GM19351 (cell line): ENCODE data around the gene LRRC70.
"Not testable (repeated sequence)": the region's sequence is repeated elsewhere in the genome, so short reads cannot be mapped to it uniquely, and the experiment has no call there.

Source experiments
- ATAC-seq: cut with Tn5 transposase; IDR thresholded peaks from one replicate; pipeline ENCODE4 v1.9.1; 2021; ENCODE audit warnings: mild to moderate bottlenecking, moderate library complexity; ENCODE audit not compliant: unreplicated experiment

Gene LRRC70

DNA sequence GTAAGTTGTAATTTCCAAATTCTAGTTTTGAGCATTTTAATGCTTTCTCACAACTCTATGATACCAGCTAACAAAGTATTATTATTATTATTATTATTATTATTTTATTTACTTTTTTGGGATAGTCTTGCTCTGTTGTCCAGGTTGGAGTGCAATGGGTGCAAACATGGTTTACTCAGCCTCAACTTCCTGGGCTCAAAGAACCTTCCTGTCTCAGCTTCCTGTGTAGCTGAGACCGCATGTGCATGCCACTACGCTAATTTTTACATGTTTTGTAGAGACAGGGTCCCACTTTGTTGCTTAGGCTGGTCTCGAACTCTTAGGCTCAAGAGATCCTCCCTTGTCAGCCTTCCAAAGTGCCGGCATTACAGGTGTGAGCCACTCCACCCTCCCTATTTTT is 27.0 kb downstream of the LRRC70 start:
- ATAC-seq, result no peak

GRCh38 chr5:62606878-62607277 is 28.3 kb downstream of the LRRC70 start:
- no peak for ATAC-seq

- ATAC-seq, result no peak
These were observed 29.0 kb downstream of the LRRC70 start for GRCh38 chr5:62607615-62608014.

DNA sequence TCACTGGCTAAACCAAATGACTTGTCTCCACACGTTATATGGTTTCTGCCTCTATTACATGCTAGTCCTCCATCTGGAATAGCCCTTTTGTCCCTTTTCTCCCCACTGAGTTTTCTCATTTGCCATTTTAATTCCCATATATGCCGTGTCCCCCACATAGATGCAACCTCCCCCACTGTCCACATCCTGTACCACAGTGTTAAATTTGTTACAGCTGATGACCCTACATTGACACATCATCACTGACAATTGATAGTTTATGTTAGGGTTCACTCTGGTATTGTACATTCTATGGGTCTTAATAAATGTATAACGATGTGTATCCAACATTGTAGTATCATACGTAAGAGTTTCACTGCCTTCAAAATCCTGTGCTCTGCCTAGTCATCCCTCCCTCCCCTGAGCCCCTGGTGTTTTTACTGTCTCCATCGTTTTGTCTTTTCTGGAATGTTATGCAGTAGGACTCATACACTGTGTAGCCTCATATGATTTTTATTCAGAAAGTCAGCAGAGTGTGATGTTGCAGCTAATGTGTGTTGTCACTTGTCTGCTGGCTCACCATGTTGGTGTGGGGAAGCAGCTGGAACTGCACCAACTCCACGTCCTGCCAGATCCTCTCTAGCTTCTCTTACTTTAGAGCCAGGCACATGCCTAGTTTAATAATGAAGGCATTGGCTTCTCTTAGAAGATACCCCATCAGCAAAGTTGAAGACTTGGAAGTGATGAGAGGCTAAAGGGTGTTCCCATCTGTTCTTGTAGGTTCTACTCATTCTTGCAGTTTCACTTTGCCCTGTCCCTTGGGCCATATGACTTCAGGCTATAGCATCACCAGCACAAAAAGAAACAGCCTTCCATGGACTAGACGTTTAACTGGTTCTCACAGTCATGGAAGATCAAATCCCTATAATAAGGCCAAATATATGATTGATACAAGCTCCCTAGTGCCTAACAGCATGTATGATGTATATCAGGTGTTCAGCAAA is 30.2 kb downstream of the LRRC70 start:
- ATAC-seq, result no peak

DNA sequence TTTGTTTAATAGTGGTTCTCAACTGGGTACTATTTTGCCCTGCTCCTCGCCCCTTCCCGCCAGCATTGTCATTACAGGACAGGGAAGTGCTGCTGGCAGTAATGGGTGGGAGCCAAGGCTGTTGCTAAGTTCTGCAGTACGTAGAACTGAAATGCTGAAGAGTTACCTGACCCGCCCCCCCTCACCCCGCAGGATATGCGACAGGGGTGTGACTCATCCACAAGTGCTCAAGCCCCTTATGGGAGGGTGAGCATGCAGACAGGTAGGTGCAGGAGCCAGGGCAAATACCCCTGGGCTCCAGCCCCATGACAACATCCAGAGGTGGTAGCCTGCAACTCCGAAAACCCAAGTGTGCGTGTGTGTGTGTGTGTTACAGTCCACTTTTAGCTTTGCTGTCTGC is 35.7 kb downstream of the LRRC70 start:
- no peak for ATAC-seq

GRCh38 chr5:62616615-62617277 is 38.1 kb downstream of the LRRC70 start:
- no peak for ATAC-seq

DNA sequence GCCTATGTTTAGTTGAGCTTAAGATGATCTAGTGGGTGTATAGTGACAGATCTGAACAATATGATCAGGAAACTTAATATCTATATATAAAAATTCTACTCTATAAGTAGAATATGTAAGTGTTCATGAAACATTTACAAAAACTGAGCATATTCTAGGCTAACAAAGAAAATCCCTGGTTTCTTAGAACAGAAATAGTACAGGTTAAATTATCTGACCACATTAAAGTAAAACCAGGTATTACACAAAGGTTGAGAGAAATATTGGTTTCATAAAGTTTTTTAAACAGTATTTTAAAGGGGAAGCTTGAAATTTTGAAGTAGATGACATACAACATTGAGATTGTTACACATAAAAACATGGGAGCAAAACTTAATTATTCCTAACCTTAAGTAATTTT is 39.3 kb downstream of the LRRC70 start:
- no peak for ATAC-seq

DNA sequence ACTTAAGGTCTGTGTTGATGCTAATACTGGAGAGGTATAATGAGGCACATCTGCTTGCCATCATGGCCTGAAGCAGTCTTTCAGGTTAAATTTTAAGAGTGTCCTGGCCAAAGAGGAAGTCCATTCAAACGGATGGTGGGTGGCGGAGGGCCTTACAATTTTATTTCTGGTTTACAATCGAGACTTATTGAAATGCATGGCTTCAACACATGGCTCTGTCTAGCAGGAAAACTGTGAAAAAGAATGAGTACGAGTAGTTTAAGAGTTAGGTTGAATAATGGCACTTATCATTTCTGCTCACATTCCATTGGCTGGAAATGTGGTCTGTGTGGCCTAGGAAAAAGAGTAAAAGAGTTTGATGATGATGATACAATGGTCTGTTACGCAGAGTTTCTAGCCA is 42.1 kb downstream of the LRRC70 start:
- ATAC-seq, result no peak

- no peak for ATAC-seq
These were observed 42.7 kb downstream of the LRRC70 start for GRCh38 chr5:62621280-62621679.

GRCh38 chr5:62623271-62623670 is 44.7 kb downstream of the LRRC70 start:
- no peak for ATAC-seq

DNA sequence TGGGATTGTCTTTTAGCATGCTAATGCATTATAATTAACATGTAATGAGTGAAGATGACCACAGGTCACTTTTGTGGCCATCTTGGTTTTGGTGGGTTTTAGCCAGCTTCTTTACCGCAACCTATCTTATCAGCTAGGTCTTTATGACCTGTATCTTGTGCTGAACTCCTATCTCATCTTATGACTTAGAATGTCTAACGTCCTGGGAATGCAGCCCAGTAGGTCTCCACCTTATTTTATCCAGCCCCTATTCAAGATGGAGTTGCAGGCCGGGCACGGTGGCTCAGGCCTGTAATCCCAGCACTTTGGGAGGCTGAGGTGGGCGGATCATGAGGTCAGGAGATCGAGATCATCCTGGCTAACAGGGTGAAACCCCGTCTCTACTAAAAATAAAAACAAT is 45.8 kb downstream of the LRRC70 start:
- ATAC-seq, result not testable (repeated sequence)

GRCh38 chr5:62626534-62626933 is 47.9 kb downstream of the LRRC70 start:
- no peak for ATAC-seq

GRCh38 chr5:62627121-62627520 is 48.5 kb downstream of the LRRC70 start:
- no peak for ATAC-seq

GRCh38 chr5:62627901-62628300 is 49.3 kb downstream of the LRRC70 start:
- no peak for ATAC-seq
